Spleen (tissue), 7 donors: ENCODE results near the gene COL25A1.

ENCODE experiments used
- POLR2A ChIP-seq, 3 donors: fragments of 450-650 bp; IDR thresholded peaks; one replicate each; pipeline ENCODE4 v1.5.1; 2017; ENCODE audit warnings: antibody characterized with exemption in 3 of 3, mild to moderate bottlenecking in 1 of 3
- POLR2AphosphoS5 ChIP-seq, 3 donors: sonication (generic); formaldehyde crosslinking; IDR thresholded peaks; one replicate each; pipeline ENCODE4 v1.5.1; 2017; ENCODE audit warnings: antibody characterized with exemption in 3 of 3
- TF ChIP-seq, protein P1 (sequence below), 11 experiments: fragments of 200-600 bp in 7 of 11; fragments of 450-650 bp in 4 of 11; sonication (generic) in 4 of 11; IDR thresholded peaks in 8 of 11; conservative IDR thresholded peaks in 3 of 11; 1 replicate in 7 of 11; 2 replicates in 4 of 11; pipeline versions ENCODE4 v1.4.0 to v1.8.0; 2016 to 2021; ENCODE audit warnings: antibody characterized with exemption in 11 of 11, inconsistent platforms in 4 of 11, mild to moderate bottlenecking in 1 of 11
- donor health status: DM: no; HTN: no; CAD: no; lungs with moderate emphysema.
- donor health status: DM: no; HTN: no; CAD: no.
- donor health status: DM: no; HTN: no; CAD: no.

DNA sequence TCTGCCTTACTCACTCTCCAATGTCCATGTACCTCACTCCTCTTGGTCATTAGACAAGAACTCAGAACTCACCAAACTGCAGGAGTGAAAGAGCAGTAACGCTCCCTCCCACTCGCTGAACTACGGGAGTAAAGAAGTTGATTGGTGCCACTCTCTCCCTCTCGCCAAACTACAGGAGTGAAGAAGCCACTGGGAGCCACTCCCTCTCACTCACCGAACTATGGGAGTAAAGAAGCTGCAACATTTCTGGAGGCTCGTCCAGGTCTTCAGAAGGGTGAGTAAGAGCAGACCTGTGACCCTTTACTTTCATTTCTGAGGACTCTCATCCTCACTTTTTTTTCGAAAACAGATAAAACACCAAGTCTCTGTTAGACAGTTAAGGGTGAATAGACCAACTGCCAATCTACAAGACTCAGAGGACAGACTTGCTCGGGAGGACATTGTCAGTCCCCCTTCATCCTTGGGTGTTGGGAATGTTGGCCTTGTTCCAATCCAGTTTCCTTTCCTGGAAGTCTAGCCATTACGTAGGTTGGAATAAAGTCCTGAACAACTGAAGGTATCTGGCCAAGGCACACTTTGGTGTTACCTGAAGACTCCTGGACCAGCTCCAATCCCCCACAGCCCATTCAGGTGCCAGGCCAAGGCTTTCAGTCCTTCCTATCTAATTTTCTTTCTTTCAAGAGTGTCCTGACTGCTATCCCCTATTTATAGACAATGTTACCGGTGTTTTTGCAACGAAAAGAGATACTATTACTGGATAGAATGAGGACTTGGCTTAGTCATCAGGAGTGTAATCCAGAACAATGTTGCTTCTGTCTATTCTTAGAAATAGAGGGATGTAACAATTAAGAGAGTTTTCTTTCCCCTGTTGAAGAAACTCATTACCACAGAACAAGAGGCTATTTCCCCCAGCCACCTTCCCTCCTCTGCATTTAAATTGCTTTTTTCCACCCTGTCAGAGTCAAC, 11.0 kb upstream of the COL25A1 start:
- TF ChIP-seq, protein P1, sequence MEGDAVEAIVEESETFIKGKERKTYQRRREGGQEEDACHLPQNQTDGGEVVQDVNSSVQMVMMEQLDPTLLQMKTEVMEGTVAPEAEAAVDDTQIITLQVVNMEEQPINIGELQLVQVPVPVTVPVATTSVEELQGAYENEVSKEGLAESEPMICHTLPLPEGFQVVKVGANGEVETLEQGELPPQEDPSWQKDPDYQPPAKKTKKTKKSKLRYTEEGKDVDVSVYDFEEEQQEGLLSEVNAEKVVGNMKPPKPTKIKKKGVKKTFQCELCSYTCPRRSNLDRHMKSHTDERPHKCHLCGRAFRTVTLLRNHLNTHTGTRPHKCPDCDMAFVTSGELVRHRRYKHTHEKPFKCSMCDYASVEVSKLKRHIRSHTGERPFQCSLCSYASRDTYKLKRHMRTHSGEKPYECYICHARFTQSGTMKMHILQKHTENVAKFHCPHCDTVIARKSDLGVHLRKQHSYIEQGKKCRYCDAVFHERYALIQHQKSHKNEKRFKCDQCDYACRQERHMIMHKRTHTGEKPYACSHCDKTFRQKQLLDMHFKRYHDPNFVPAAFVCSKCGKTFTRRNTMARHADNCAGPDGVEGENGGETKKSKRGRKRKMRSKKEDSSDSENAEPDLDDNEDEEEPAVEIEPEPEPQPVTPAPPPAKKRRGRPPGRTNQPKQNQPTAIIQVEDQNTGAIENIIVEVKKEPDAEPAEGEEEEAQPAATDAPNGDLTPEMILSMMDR (IDR thresholded peaks at IDR 0.05 in 8 of 11, conservative IDR thresholded peaks at IDR 0.05 in 3 of 11), result no peak
- no peak for TF ChIP-seq POLR2AphosphoS5 (IDR thresholded peaks at IDR 0.05)
- TF ChIP-seq POLR2A (IDR thresholded peaks at IDR 0.05), result no peak
